NCI-H1092 (cell line): ENCODE data around the gene PCID2.

ENCODE experiments used
- DNase-seq: peaks from one replicate; lab custom pipeline; 2025; lab: John Stamatoyannopoulos, UW

The PCID2 gene

DNA sequence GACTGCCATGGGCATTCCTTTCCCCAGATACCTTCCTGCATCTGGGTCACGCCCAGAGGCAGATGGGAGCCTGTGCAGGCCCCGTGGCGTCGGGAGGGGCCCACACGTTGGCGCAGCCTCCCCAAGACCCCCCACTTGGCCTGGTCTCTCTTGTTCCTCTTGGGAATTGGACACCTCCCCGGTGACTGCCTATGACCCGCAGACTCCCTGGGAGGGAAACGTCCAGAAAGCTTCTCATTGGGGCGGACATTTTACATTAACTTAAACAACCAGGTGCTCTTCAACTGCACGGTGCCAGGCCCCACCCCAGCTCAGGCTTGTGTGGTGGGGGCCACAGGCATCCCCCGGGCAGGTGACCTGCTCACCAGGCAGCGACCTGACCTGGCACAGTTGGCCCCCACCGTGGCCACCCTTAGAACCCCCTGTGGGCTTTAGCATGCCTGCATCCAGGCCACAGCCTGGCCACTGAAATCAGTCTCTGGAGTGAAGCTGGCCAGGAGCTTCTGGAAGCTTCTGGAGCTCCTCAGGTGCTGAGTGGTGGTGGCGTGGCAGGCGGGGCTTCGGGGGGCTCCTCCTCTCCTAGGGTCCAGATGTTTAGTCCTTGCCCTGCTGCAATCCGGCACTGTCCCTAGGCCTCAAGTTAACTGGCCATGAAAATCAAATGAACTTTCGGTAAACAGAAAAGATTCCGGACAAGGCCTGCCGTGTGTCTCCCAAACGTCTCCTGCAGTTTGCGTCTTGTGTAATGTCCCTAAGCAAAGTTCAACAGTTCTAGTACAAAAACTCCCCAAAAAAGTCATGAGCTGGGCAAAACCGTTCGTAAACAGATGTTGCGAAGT lies 58.5 kb downstream of the PCID2 start:
- DNase-seq, result no peak

DNA sequence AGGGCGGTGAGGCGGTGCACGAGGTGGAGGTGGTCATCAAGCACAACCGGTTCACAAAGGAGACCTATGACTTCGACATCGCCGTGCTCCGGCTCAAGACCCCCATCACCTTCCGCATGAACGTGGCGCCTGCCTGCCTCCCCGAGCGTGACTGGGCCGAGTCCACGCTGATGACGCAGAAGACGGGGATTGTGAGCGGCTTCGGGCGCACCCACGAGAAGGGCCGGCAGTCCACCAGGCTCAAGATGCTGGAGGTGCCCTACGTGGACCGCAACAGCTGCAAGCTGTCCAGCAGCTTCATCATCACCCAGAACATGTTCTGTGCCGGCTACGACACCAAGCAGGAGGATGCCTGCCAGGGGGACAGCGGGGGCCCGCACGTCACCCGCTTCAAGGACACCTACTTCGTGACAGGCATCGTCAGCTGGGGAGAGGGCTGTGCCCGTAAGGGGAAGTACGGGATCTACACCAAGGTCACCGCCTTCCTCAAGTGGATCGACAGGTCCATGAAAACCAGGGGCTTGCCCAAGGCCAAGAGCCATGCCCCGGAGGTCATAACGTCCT lies 59.4 kb downstream of the PCID2 start:
- DNase-seq, result no peak

DNA sequence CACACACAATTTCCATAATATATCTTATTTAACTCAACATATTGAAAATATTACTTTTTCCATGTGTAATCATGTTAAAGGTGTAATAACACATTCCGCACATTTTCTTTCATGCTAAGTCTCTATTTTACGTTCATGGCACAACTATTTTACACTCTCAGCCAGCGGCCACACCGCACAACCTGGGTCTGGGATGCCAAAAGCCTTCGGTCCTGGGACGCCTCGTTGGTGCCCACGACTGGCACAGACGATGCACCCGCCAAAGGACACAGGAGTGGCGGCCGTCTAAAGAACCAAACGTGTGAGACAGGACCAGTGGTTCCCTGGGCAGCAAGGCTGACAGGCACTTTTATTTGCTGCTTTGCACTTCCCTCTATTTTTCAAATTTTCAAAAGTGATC lies 60.1 kb downstream of the PCID2 start:
- no peak for DNase-seq

DNA sequence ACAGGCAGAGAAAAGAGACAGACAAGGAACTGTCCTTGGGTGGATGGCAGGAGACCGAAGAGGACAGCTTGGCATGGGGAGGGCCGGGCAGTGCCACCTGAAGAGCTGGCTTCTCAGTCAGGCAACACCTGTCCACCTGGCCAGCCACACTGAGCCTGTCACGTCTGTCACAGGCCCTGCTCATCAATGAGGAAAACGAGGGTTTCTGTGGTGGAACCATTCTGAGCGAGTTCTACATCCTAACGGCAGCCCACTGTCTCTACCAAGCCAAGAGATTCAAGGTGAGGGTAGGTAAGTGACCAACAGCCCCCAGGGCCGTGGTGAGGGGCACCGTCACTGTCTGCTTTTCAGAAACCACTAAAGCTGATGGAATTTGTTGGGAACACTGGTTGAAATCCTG lies 61.3 kb downstream of the PCID2 start:
- no peak for DNase-seq

DNA sequence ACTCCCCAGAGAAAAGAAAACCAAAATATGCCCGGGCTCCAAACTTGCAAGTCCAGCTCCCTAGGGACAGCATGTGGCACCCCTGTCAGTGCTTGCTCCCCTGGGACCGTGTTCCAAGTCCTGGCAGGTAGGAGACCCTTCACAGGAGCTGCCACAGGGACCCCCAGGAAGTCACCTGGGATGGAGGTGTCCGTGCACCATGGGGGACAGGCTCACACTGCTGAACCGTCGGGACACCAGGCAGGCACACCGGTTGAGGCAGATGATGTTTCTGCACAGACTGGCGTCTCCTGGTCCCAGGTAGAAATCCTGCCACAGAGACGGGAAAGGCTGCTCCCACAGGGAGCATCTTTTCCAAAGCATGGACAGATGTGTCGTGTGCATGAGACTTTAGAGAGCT lies 61.7 kb downstream of the PCID2 start:
- no peak for DNase-seq

DNA sequence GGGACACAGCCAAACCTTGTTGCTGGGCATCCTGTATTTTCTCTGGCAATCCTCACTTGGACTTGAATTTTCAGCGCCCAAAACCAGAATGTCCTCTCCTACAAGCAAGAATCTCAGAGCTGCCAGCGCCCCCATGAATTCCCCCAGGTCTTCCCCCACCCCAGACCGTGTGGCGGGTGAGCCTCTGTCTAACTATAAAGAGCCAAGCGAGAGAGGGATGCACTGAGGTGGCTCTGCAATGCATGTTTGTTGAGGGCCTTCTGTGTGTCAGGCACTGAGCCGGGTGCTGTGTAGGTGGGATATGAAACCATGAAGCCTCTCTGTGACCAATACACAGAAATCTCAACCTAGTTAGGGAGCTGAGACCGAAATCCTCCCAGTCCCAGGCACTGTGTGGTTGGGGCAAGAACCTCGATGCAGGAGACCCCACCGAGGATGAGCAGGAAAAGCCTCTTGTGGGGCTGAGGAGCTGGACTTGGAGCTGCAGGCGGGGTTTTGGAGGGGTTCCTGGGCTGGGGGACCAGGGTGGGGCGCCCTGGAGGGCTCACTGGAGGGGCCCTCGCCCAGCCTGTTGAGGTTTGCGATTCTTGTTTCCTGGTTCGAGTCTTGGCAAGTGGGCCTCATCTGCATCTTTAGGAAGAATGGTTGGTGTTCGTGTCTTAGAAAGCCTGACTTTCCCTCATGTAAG lies 62.4 kb downstream of the PCID2 start:
- DNase-seq, result no peak

DNA sequence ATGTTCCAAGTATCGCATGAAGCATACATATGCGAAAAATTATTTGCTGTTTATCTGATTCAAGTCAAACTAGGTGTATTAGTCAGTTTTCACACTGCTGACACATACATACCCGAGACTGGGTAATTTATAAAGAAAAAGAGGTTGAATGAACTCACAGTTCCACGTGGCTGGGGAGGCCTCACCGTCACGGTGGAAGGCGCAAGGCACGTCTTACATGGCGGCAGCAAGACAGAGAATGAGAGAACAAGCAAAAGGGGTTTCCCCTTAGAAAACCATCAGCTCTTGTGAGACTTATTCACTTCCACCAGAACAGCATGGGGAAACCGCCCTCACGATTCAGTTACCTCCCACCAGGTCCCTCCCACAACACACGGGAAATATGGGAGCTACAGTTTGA lies 63.0 kb downstream of the PCID2 start:
- no peak for DNase-seq

DNA sequence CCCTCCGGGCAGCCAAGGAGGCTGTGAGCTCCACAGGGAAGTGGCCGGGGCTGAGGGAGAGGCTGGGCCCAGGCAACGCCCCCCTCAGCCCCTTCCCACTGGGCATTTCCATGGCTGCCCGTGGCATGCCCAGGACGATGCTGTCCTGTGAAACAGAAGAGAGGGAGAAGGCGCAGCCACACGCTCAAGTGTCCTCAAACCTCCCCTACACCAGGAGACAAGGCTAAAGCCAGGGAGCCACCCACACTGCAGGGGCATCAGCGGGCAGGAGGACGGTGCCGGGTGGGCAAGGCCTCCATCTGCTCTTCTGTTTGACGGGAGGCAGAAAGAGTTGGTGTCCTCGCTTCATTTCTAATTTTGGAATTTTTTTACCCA lies 64.2 kb downstream of the PCID2 start:
- DNase-seq, result no peak

DNA sequence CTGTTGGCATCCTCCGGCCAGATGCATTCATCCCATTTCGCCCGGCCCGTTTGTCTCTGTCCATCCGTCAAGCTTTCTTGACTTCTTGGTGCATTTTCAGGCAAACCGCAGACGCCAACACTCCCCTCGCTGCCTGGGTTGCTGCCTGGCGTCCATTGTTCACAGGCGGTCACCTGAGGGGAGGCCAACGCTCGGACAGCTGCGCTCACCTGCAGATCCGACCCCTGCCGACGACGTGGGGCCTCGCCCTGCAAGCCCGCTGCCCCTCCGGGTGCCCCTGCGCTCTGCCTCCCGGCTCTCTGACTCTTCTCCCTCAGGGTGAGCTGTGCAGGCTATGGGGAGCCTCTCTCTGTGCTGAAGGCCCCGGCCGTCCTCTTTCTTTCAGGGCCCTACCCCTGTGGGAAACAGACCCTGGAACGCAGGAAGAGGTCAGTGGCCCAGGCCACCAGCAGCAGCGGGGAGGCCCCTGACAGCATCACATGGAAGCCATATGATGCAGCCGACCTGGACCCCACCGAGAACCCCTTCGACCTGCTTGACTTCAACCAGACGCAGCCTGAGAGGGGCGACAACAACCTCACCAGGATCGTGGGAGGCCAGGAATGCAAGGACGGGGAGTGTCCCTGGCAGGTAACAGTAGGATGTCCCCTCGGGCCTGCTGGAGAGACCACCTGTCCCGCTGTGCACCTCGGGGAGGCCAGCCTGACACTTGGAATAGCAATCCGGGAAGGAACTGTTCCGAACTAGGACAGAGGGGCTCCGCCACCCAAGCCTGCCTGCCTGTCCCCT lies 64.8 kb downstream of the PCID2 start:
- no peak for DNase-seq

DNA sequence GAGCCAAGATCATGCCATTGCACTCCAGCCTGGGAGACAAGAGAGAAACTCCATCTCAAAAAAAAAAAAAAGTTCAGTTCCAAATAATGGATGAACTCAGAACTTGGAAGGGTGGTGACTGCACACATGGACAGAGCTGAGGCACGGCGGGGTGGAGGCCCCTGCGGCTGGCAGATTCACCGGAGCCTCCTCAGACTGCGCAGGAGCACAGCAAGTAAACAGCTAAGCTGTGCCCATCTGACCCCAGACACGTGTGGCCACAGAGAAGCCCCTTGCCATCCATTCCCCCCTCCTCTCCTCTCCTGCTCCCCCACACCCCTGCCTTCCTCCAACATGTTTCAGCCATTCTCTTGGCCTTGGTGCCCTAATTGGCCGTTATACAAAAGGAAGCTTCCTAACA lies 65.6 kb downstream of the PCID2 start:
- no peak for DNase-seq

DNA sequence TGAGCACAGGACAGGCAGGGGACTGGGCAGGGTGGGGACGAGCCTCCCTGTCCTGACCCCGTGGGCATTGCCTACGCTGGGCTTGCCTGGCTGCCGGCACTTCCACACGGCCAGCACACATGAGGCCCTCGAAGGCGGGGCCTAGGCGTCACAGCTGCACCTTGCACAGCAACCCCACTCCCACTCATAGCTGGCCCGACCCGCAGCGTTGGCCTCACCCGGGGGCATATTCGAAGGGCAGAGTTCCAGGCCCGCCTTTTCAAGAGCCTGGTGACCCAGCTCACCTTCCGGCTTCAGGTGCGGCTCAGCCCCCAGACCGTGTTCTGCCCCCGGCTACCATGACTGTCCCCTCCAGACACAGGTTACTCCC lies 66.9 kb downstream of the PCID2 start:
- DNase-seq, result no peak

DNA sequence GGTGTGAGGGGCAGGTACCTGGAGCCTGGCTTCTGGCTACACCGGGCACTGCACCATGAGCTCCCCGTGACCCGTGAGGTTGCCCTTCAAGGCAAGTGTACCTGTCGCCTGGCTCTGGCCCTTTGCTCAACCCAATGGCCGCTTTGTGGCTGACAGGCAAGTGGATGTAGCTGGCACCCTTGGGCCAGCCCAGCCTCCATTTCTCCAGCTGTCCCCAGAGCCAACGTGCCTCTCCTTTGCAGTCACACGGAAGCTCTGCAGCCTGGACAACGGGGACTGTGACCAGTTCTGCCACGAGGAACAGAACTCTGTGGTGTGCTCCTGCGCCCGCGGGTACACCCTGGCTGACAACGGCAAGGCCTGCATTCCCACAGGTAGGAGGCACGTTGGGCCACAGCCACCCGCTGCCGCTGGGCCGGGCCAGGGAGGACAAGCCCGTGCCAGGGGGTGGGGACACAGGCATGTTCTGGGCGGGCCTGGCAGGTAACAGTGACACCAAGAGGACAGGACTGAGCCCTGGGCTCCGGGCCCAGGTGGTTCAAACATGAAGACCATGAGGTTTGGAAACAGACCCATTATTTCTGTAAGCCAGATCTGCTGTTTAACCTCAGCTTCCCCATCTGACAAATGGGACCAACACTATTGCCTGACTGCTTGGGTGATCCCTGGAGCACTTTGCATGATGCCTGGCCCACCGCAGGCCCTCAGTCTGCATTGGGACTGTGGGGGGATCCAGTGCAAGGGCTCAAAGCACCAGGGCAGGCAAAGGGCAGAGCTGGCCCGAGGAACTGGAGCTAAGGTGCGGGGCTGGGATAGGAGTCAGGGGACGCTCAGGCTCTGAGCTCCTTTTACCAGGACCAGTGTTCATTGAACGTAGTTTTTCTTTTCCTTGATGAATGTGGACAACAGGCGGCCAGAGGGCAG lies 67.5 kb downstream of the PCID2 start:
- DNase-seq, result no peak

DNA sequence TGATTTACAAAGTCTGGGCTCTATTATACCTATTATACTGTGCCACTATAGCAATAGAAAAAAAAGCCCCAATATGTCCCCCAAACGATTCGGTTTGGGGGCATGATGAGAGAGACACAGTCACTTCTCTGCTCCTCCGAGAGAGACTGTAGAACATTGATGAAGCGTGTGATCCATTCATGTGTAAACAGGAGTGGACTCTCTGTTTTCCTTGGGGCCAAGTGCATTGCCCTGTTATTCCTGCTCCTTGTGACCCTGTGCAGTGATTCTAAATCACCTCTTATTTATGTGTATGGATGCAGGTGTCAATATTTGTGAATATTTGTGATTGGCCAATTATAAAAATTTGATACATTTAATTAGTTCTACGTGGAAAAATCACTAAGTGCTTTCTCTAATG lies 68.9 kb downstream of the PCID2 start:
- no peak for DNase-seq

DNA sequence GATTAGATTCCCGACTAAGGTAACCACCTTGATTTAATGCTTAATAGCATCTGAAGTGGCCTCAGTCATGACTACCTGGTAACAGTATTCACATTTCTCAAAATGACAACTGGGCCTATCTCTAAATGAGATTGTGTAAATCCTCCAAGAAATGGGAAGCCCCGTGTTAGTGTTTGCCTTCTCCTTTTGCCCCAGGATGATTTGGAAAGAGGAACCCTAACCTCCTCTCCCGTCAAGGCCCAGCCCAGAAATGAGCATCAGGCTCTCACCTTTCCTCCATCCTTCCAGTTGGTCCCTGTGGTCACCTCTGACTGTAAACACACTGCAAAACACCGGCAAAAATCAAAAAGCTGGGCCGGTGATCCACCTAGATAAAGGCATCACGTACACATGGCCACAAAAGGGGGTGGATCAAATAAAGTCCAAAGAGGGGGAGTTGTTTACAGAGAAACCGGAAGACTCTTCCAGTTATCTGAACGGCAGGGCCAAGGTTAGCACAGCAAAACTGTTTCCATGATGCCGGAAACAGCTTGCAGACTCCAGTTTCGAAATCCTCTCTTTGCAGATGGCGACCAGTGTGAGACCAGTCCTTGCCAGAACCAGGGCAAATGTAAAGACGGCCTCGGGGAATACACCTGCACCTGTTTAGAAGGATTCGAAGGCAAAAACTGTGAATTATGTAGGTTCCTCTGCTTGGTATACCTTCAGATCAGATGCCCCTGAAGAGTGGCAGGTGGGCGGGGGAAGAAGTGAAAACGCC lies 69.5 kb downstream of the PCID2 start:
- no peak for DNase-seq

DNA sequence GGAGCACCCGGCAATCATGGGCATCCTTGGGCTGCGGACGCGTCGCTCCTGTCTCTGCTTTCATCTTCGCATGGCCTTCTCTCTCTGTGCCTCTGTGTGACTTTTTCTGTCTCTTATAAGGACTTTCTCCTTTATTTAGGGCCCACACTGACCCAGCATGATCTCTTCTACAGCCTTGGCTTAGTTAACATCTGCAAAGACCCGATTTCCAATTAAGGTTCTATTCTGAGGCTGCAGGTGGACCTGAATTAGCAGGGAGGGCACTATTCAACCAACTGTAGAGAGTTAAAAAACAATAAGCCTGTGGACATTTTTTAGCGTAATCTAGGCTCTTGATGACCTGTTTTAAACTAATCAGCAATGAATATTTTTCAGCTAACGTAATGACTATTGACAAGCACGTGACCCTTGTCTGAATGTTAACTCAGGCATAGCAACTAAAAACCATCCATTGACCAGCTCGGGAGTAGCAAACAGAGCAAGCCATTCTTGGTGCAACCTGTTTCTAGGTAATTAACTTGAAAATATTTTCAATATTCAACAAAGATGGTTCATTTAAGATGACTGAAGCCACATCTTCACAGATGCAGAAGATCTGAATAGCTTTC lies 70.7 kb downstream of the PCID2 start:
- DNase-seq, result no peak

DNA sequence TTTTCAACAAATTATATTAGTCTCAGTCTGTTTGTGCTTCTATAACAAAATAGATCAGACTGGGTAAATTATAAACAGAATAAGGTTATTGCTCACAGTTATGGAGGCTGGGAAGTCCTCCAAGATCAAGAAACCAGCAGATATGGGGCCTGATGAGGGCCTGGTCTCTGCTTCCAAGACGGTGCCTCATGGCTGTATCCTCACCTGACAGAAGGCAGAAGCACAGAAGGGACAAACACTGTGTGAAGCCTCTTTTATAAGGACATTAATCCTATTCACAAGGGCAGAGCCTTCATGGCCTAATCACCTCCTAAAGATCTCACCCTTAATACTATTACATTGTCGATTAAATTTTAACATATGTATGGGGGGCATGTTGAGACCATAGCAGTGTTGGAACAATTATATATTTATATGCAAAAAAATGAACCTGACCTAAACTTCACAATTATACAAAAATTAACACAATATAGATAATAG lies 73.1 kb downstream of the PCID2 start:
- no peak for DNase-seq

DNA sequence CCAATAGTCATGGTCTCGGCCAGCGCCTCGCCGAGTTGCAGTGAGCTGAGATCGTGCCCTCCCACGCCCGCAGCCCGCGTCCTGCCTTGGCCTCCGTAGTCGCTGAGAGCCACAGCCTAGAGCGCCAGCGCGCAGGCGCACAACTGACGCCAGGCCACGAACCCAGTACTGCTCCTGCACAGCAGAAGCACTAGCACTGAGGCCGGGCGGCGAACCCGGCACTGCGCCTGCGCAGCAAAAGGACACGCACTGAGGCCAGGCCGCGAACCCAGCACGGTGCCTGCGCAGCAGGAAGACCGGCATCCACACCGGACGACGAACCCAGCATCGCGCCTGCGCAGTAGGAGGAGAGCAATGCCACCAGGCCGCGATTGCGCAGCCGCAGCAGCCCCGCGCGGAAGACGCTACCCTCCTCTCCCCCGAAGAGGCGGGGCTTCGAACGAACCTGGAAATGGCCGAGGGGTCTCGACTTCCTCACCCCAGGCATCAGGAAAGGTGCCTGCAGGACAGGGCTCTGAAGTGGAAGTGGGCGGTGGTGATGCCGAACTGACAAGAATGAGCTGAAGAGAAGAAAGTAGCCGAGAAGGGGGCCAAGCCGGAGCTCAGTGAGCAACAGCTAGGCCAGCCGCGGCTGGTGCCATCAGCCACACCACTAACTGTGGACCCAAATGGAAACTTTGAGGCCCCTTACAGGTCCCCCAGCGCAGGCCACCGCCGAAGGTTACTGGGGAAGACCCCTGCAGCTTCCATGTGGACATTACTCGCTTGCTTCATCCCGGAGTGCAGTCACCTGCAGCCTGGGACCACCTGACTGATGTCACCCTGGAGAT lies 78.3 kb downstream of the PCID2 start:
- DNase-seq, result no peak

DNA sequence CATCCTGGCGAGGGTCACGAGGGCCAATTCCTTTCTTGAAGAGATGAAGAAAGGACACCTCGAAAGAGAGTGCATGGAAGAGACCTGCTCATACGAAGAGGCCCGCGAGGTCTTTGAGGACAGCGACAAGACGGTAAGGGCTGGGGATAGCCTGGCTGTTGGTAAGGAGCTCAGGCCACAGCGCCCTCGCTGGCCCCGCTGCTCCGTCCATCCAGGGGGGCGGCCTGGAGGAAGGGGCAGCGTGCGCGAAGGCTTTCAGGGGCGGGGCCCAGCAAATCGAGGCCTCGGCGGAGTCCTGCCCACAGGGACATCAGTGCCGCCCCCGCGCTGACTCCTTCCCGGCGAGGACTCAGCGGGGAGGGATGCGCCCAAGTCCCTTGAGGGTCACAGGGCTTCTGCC lies 79.0 kb downstream of the PCID2 start:
- DNase-seq, result no peak
